Measurements from ENCODE around the gene TRIM65. TPM values are rescaled to one million over a fixed set of nuclear protein-coding genes. Genes with fewer than 3 reads are reported as not detected.

Gene TRIM65
- total and polyA plus RNA-seq, 10 of the 15 experiments (the other 5 are each of a cell fraction or from before 2014, with no cell fraction given), result 1.4 to 26.0 (median 10.8) TPM

- Histone ChIP-seq H3K27ac (ENCODE audit: control insufficient read depth, insufficient read depth) (no peak overlapping the region), H3K36me3 (ENCODE audit: control insufficient read depth in 2 of 2, insufficient read depth in 2 of 2, low read length in 1 of 2) (peaks cover 0 to 4% of the 10 kb centered on the region in 2 experiments; a peak in 3 of 4 replicates), H3K4me1 (ENCODE audit: control insufficient read depth, insufficient read depth, low read length) (no peaks in the 10 kb centered on the region), H3K9me3 (replicated peaks; ENCODE audit: control insufficient read depth, insufficient read depth, low read length) (no peaks in the 10 kb centered on the region), H3K4me2 (ENCODE audit: control insufficient read depth, insufficient read depth) (no peak overlapping the region), H3K27me3 (replicated peaks in 1 of 2; ENCODE audit: control insufficient read depth in 2 of 2, insufficient read depth in 2 of 2, low read length in 1 of 2) (no peaks in the 10 kb centered on the region), H3K9ac (ENCODE audit: control insufficient read depth, insufficient read depth, low read length) (no peak overlapping the region), H4K20me1 (ENCODE audit: control insufficient read depth, insufficient read depth) (no peaks in the 10 kb centered on the region), H3K4me3 (no peak overlapping the region), H3K79me2 (ENCODE audit: control insufficient read depth, insufficient read depth, low read length) (no peaks in the 10 kb centered on the region; the same call in 1 of the 2 replicates), H2AFZ (ENCODE audit: control insufficient read depth, low read depth, low read length) (no peak overlapping the region)
- intact Hi-C loops (cut with micrococcal nuclease; ENCODE audit: unreplicated experiment), result no loop called here
- in situ Hi-C loops (cut with MboI), result no loop called here
- ChIA-PET RAD21 (ENCODE audit: unreplicated experiment) (interaction anchor here (1.2 kb wide), 1 partner anchor 33 kb away, joined by 4 read pairs; no protein-coding TSS in a partner anchor), SMC1A (ENCODE audit: uncharacterized antibody, unreplicated experiment) (interaction anchor here (1.8 kb wide), 1 partner anchor 14 kb away, joined by 6 read pairs; no protein-coding TSS in a partner anchor), POLR2A (interaction anchor here (0.7 kb wide), 1 partner anchor 147 kb away, joined by 5 read pairs; no protein-coding TSS in a partner anchor), CTCF (interaction anchor here (1.6 to 2.2 kb wide), 2 partner anchors 10 to 289 kb away, joined by 4 read pairs; no protein-coding TSS in a partner anchor)
- TF ChIP-seq FOXK2 (IDR thresholded peaks at IDR 0.05) (no peak), YBX1 (IDR thresholded peaks at IDR 0.05) (no peak), USF1 (IDR thresholded peaks at IDR 0.05; ENCODE audit: borderline replicate concordance, extremely low read length, insufficient read depth, low read depth, low read length) (peak; percentile 51), ESRRA (IDR thresholded peaks at IDR 0.05; ENCODE audit: low read length) (no peak), KDM1A (IDR thresholded peaks at IDR 0.05; ENCODE audit: borderline replicate concordance) (no peak), TCF3 (IDR thresholded peaks at IDR 0.05; ENCODE audit: borderline replicate concordance, insufficient read depth, low read depth, low read length) (no peak), BHLHE40 (IDR thresholded peaks at IDR 0.05; ENCODE audit: borderline replicate concordance in 1 of 2, low read depth in 2 of 2, low read length in 1 of 2) (0 out of 4 replicates have a peak, but pooled peaks of 1 of the 2 experiments have one; percentile 48), NFIC (IDR thresholded peaks at IDR 0.05; ENCODE audit: low read depth, low read length) (no peak), SREBF1 (IDR thresholded peaks at IDR 0.05; ENCODE audit: low read length) (no peak), SP1 (IDR thresholded peaks at IDR 0.05; ENCODE audit: low read depth, low read length) (no peak), SKIL (IDR thresholded peaks at IDR 0.05; ENCODE audit: low read depth, poor library complexity, severe bottlenecking) (no peak), CHD2 (IDR thresholded peaks at IDR 0.05; ENCODE audit: borderline replicate concordance, low read depth, low read length) (no peak), NR2C2 (IDR thresholded peaks at IDR 0.05; ENCODE audit: borderline replicate concordance, control insufficient read depth, insufficient read length, low read depth) (no peak)
- TSS peak; percentile 61 for BruUV-seq (replicated peaks)
- DNase-seq (ENCODE audit: low read depth, low spot score) (no peak), ATAC-seq (peak; percentile 44; the same call in 2 of the 3 replicates), FAIRE-seq (no peak)
- WGBS (ENCODE audit: insufficient coverage, insufficient replicate concordance, low lambda C conversion rate, missing lambda C conversion rate), result 87% methylated on average over 6 of the region's 6 CpGs
These were observed 7.3 kb downstream of the TRIM65 start for GRCh38 chr17:75889454-75889853.

All from GM12878 (cell line).